PC-9 (cell line): ENCODE measurements around the gene CDC42BPB.

Experiments
- CTCF ChIP-seq: fragments of 200-600 bp; sonication (generic); conservative IDR thresholded peaks from 2 replicates; pipeline ENCODE4 v1.6.1; 2017; ENCODE audit warnings: mixed run types, antibody characterized with exemption, mild to moderate bottlenecking, moderate library complexity
- EZH2 ChIP-seq: fragments of 200-600 bp; sonication (generic); IDR thresholded peaks from 2 replicates; pipeline ENCODE4 v1.8.0; 2017; ENCODE audit warnings: antibody characterized with exemption, low read depth

- TF ChIP-seq CTCF (no peak; the same call in 1 of the 2 replicates), EZH2 (no peak)
These were observed 30.4 kb downstream of the CDC42BPB start for GRCh38 chr14:103026988-103027387.
